Measurements from ENCODE around the gene SPSB1. TPM values are rescaled to one million over a fixed set of nuclear protein-coding genes. Genes with fewer than 3 reads are reported as not detected.

Gene SPSB1
- total and polyA plus RNA-seq, 2 experiments from 2014 or later = 2.4 to 6.8 TPM

- Mint-ChIP-seq H3K27ac (no peak overlapping the region), H3K27me3 (ENCODE audit: insufficient read depth, low read depth, poor library complexity) (peaks cover 4% of the 10 kb centered on the region), H3K4me3 (no peak overlapping the region), H3K36me3 (ENCODE audit: low read depth) (no peaks in the 10 kb centered on the region; the same call in 2 of the 3 replicates), H3K4me1 (peaks cover 3% of the 10 kb centered on the region; the same call in 1 of the 3 replicates), H3K9me3 (peaks cover 5% of the 10 kb centered on the region)
- H3K4me2 ChIP-seq = no peak overlapping the region
- no peaks in the 10 kb centered on the region; the same call in 1 of the 2 replicates for H3K36me3 ChIP-seq (ENCODE audit: insufficient read depth)
- H4K20me1 ChIP-seq (replicated peaks; ENCODE audit: insufficient read depth) = no peaks in the 10 kb centered on the region
- no peaks in the 10 kb centered on the region for H3K27me3 ChIP-seq (ENCODE audit: insufficient read depth)
- H3K79me2 ChIP-seq (replicated peaks; ENCODE audit: insufficient read depth) = no peaks in the 10 kb centered on the region
- H3K4me1 ChIP-seq (ENCODE audit: insufficient read depth) = no peaks in the 10 kb centered on the region
- peak; percentile 20; the same call in 2 of the 3 replicates for ATAC-seq
- no peak overlapping the region for H3K27ac ChIP-seq (ENCODE audit: low read depth)
- H3K4me3 ChIP-seq = no peak overlapping the region
- no peaks in the 10 kb centered on the region for H3F3A ChIP-seq (replicated peaks; ENCODE audit: low read depth)
- H3K9me2 ChIP-seq (ENCODE audit: insufficient read depth) = no peaks in the 10 kb centered on the region
- H2AFZ ChIP-seq = no peak overlapping the region
- TF ChIP-seq EZH2 (IDR thresholded peaks at IDR 0.05; ENCODE audit: low read depth, unreplicated experiment) = no peak
- DNase-seq (ENCODE audit: low spot score) = no peak
Measured at GRCh38 chr1:9399510-9400424, 107.1 kb downstream of the SPSB1 start.

GRCh38 chr1:9400425-9401079, 107.9 kb downstream of the SPSB1 start:
- Mint-ChIP-seq H3K4me1 (peaks cover 3% of the 10 kb centered on the region; the same call in 1 of the 3 replicates), H3K27me3 (ENCODE audit: insufficient read depth, low read depth, poor library complexity) (peaks cover 2% of the 10 kb centered on the region), H3K4me3 (no peak overlapping the region), H3K9me3 (no peaks in the 10 kb centered on the region), H3K36me3 (ENCODE audit: low read depth) (no peaks in the 10 kb centered on the region), H3K27ac (no peak overlapping the region)
- Histone ChIP-seq H3K9me2 (ENCODE audit: insufficient read depth) (no peaks in the 10 kb centered on the region), H3K4me1 (ENCODE audit: insufficient read depth) (no peaks in the 10 kb centered on the region), H3K36me3 (ENCODE audit: insufficient read depth) (no peaks in the 10 kb centered on the region; the same call in 1 of the 2 replicates), H3F3A (replicated peaks; ENCODE audit: low read depth) (no peaks in the 10 kb centered on the region), H3K4me2 (no peak overlapping the region), H3K27me3 (ENCODE audit: insufficient read depth) (no peaks in the 10 kb centered on the region), H3K27ac (ENCODE audit: low read depth) (no peak overlapping the region), H4K20me1 (replicated peaks; ENCODE audit: insufficient read depth) (no peaks in the 10 kb centered on the region), H2AFZ (no peak overlapping the region), H3K79me2 (replicated peaks; ENCODE audit: insufficient read depth) (no peaks in the 10 kb centered on the region), H3K4me3 (no peak overlapping the region)
- DNase-seq (ENCODE audit: low spot score) = peak; percentile 35
- ATAC-seq = peak; percentile 57
- TF ChIP-seq EZH2phosphoT487 (IDR thresholded peaks at IDR 0.05; ENCODE audit: unreplicated experiment) (no peak), CREB1 (CRISPR knock-in tag; IDR thresholded peaks at IDR 0.05; ENCODE audit: low read depth) (no peak), STAT1 (IDR thresholded peaks at IDR 0.05; ENCODE audit: unreplicated experiment) (no peak), JUNB (IDR thresholded peaks at IDR 0.05; ENCODE audit: unreplicated experiment) (no peak)

- H3K4me3 Mint-ChIP-seq = no peak overlapping the region
- H3K27ac Mint-ChIP-seq = no peak overlapping the region
- Histone ChIP-seq H3K4me3 (no peak overlapping the region), H4K20me1 (replicated peaks; ENCODE audit: insufficient read depth) (no peaks in the 10 kb centered on the region), H3K4me1 (ENCODE audit: insufficient read depth) (no peaks in the 10 kb centered on the region), H3K27ac (ENCODE audit: low read depth) (no peak overlapping the region), H2AFZ (no peak overlapping the region), H3K27me3 (ENCODE audit: insufficient read depth) (no peaks in the 10 kb centered on the region), H3K79me2 (replicated peaks; ENCODE audit: insufficient read depth) (no peaks in the 10 kb centered on the region), H3K9me2 (ENCODE audit: insufficient read depth) (no peaks in the 10 kb centered on the region), H3K4me2 (no peak overlapping the region), H3F3A (replicated peaks; ENCODE audit: low read depth) (no peaks in the 10 kb centered on the region), H3K36me3 (ENCODE audit: insufficient read depth) (no peaks in the 10 kb centered on the region)
- H3K27me3 Mint-ChIP-seq (ENCODE audit: insufficient read depth, low read depth, poor library complexity) = peaks cover 2% of the 10 kb centered on the region
- ATAC-seq = 0 out of 3 replicates have a peak, but pooled peaks have one; percentile 12
- no peaks in the 10 kb centered on the region for H3K9me3 Mint-ChIP-seq
- no peaks in the 10 kb centered on the region for H3K36me3 Mint-ChIP-seq (ENCODE audit: low read depth)
- peaks cover 3% of the 10 kb centered on the region; the same call in 1 of the 3 replicates for H3K4me1 Mint-ChIP-seq
- no peak for DNase-seq (ENCODE audit: low spot score)
- TF ChIP-seq CREB1 (CRISPR knock-in tag; IDR thresholded peaks at IDR 0.05; ENCODE audit: low read depth) (no peak), ZNF331 (CRISPR knock-in tag; IDR thresholded peaks at IDR 0.05; ENCODE audit: low read depth) (no peak), ZNF114 (CRISPR knock-in tag; IDR thresholded peaks at IDR 0.05) (no peak), ZNF462 (CRISPR knock-in tag; IDR thresholded peaks at IDR 0.05) (no peak), JUNB (IDR thresholded peaks at IDR 0.05; ENCODE audit: unreplicated experiment) (no peak), EZH2phosphoT487 (IDR thresholded peaks at IDR 0.05; ENCODE audit: unreplicated experiment) (no peak)
Measured at GRCh38 chr1:9401080-9401453, 108.4 kb downstream of the SPSB1 start.

All from GM23338 (cell line).